HEK293 (cell line): ENCODE results near the gene RASSF8.
A peak's percentile ranks its signal among the peaks of the same experiment; 100 is the strongest.

Experiments
- ATF2 ChIP-seq: fragments of 450-650 bp; formaldehyde crosslinking; IDR thresholded peaks from 2 replicates; pipeline ENCODE4 v1.5.1; 2016; ENCODE audit warnings: missing biosample characterization, missing genetic modification characterization, low read depth
- BCL11A ChIP-seq: fragments of 450-650 bp; formaldehyde crosslinking; IDR thresholded peaks from 2 replicates; pipeline ENCODE4 v1.5.1; 2016; ENCODE audit warnings: low read depth, missing biosample characterization, missing genetic modification characterization
- GFI1B ChIP-seq: fragments of 450-650 bp; formaldehyde crosslinking; IDR thresholded peaks from 2 replicates; pipeline ENCODE4 v1.5.1; 2016; ENCODE audit warnings: missing biosample characterization, missing genetic modification characterization
- IKZF3 ChIP-seq: fragments of 450-650 bp; IDR thresholded peaks from 2 replicates; pipeline ENCODE4 v1.5.0; 2018; ENCODE audit warnings: missing biosample characterization, mild to moderate bottlenecking, missing genetic modification characterization, moderate library complexity
- INSM2 ChIP-seq: fragments of 450-650 bp; formaldehyde crosslinking; IDR thresholded peaks from 2 replicates; pipeline ENCODE4 v1.5.1; 2016; ENCODE audit warnings: missing biosample characterization, missing genetic modification characterization
- KLF10 ChIP-seq: fragments of 450-650 bp; IDR thresholded peaks from 2 replicates; pipeline ENCODE4 v1.5.1; 2018; ENCODE audit warnings: missing biosample characterization, mild to moderate bottlenecking, missing genetic modification characterization
- KLF16 ChIP-seq: fragments of 450-650 bp; formaldehyde crosslinking; IDR thresholded peaks from 2 replicates; pipeline ENCODE4 v1.5.1; 2017; ENCODE audit warnings: missing biosample characterization, missing genetic modification characterization
- KLF17 ChIP-seq: fragments of 450-650 bp; formaldehyde crosslinking; IDR thresholded peaks from 2 replicates; pipeline ENCODE4 v1.5.1; 2016; ENCODE audit warnings: missing biosample characterization, missing genetic modification characterization
- MZF1 ChIP-seq: fragments of 450-650 bp; formaldehyde crosslinking; IDR thresholded peaks from 2 replicates; pipeline ENCODE4 v1.5.1; 2017; ENCODE audit warnings: missing biosample characterization, missing genetic modification characterization, borderline replicate concordance
- PRDM1 ChIP-seq: fragments of 450-650 bp; formaldehyde crosslinking; IDR thresholded peaks from 2 replicates; pipeline ENCODE4; 2016; ENCODE audit warnings: missing biosample characterization, missing genetic modification characterization
- ZNF335 ChIP-seq: fragments of 450-650 bp; formaldehyde crosslinking; conservative IDR thresholded peaks from 2 replicates; pipeline ENCODE4 v1.5.1; 2016; ENCODE audit warnings: missing biosample characterization, missing genetic modification characterization
- ZNF366 ChIP-seq: fragments of 450-650 bp; formaldehyde crosslinking; conservative IDR thresholded peaks from 2 replicates; pipeline ENCODE4 v1.5.1; 2016; ENCODE audit warnings: missing biosample characterization, missing genetic modification characterization
- ZNF433 ChIP-seq: fragments of 450-650 bp; formaldehyde crosslinking; IDR thresholded peaks from 2 replicates; pipeline ENCODE4 v1.5.1; 2016; ENCODE audit warnings: missing biosample characterization, missing genetic modification characterization, low read depth
- ZNF629 ChIP-seq: fragments of 450-650 bp; formaldehyde crosslinking; IDR thresholded peaks from 2 replicates; pipeline ENCODE4 v1.5.1; 2017; ENCODE audit warnings: missing biosample characterization, missing genetic modification characterization
- ZSCAN4 ChIP-seq: fragments of 450-650 bp; formaldehyde crosslinking; IDR thresholded peaks from 2 replicates; pipeline ENCODE4 v1.5.1; 2017; ENCODE audit warnings: missing biosample characterization, missing genetic modification characterization
- ZSCAN5A ChIP-seq: fragments of 450-650 bp; formaldehyde crosslinking; IDR thresholded peaks from 2 replicates; pipeline ENCODE4 v1.5.1; 2016; ENCODE audit warnings: missing biosample characterization, missing genetic modification characterization
- TF ChIP-seq, protein P1 (sequence below): fragments of 450-650 bp; formaldehyde crosslinking; IDR thresholded peaks from 2 replicates; pipeline ENCODE4 v1.5.1; 2017; ENCODE audit warnings: missing biosample characterization, missing genetic modification characterization
- TF ChIP-seq, protein P2 (sequence below): fragments of 450-650 bp; formaldehyde crosslinking; IDR thresholded peaks from 2 replicates; pipeline ENCODE4 v1.5.1; 2016; ENCODE audit warnings: missing biosample characterization, missing genetic modification characterization
- TF ChIP-seq, protein P3 (sequence below): fragments of 450-650 bp; formaldehyde crosslinking; IDR thresholded peaks from 2 replicates; pipeline ENCODE4 v1.5.1; 2016; ENCODE audit warnings: missing biosample characterization, missing genetic modification characterization

The RASSF8 gene

GRCh38 chr12:25997201-25997963 lies 38.9 kb downstream of the RASSF8 start (continued):
- 0 out of 2 replicates have a peak, but pooled peaks have one; percentile 38 for TF ChIP-seq KLF10 (tag by site-specific recombination)
- TF ChIP-seq, protein P1, sequence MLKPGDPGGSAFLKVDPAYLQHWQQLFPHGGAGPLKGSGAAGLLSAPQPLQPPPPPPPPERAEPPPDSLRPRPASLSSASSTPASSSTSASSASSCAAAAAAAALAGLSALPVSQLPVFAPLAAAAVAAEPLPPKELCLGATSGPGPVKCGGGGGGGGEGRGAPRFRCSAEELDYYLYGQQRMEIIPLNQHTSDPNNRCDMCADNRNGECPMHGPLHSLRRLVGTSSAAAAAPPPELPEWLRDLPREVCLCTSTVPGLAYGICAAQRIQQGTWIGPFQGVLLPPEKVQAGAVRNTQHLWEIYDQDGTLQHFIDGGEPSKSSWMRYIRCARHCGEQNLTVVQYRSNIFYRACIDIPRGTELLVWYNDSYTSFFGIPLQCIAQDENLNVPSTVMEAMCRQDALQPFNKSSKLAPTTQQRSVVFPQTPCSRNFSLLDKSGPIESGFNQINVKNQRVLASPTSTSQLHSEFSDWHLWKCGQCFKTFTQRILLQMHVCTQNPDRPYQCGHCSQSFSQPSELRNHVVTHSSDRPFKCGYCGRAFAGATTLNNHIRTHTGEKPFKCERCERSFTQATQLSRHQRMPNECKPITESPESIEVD, result peak; percentile 89
- peak; percentile 78 for TF ChIP-seq ZNF629 (tag by site-specific recombination)
- TF ChIP-seq ATF2 (tag by site-specific recombination), result 0 out of 2 replicates have a peak, but pooled peaks have one; percentile 38
- peak; percentile 17; the same call in 1 of the 2 replicates for TF ChIP-seq BCL11A (tag by site-specific recombination)
- peak; percentile 67; the same call in 1 of the 2 replicates for TF ChIP-seq ZNF366 (tag by site-specific recombination)
- peak; percentile 13; the same call in 1 of the 2 replicates for TF ChIP-seq ZNF335 (tag by site-specific recombination)
- TF ChIP-seq, protein P2, sequence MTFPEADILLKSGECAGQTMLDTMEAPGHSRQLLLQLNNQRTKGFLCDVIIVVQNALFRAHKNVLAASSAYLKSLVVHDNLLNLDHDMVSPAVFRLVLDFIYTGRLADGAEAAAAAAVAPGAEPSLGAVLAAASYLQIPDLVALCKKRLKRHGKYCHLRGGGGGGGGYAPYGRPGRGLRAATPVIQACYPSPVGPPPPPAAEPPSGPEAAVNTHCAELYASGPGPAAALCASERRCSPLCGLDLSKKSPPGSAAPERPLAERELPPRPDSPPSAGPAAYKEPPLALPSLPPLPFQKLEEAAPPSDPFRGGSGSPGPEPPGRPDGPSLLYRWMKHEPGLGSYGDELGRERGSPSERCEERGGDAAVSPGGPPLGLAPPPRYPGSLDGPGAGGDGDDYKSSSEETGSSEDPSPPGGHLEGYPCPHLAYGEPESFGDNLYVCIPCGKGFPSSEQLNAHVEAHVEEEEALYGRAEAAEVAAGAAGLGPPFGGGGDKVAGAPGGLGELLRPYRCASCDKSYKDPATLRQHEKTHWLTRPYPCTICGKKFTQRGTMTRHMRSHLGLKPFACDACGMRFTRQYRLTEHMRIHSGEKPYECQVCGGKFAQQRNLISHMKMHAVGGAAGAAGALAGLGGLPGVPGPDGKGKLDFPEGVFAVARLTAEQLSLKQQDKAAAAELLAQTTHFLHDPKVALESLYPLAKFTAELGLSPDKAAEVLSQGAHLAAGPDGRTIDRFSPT (tag by site-specific recombination), result peak; percentile 43; the same call in 1 of the 2 replicates
- TF ChIP-seq ZSCAN5A (tag by site-specific recombination), result no peak
- no peak for TF ChIP-seq MZF1
- TF ChIP-seq KLF17 (tag by site-specific recombination), result no peak
- TF ChIP-seq ZNF433, result no peak
- no peak for TF ChIP-seq GFI1B (tag by site-specific recombination)
- 0 out of 2 replicates have a peak, but pooled peaks have one; percentile 17 for TF ChIP-seq ZSCAN4 (tag by site-specific recombination)
- TF ChIP-seq, protein P3, sequence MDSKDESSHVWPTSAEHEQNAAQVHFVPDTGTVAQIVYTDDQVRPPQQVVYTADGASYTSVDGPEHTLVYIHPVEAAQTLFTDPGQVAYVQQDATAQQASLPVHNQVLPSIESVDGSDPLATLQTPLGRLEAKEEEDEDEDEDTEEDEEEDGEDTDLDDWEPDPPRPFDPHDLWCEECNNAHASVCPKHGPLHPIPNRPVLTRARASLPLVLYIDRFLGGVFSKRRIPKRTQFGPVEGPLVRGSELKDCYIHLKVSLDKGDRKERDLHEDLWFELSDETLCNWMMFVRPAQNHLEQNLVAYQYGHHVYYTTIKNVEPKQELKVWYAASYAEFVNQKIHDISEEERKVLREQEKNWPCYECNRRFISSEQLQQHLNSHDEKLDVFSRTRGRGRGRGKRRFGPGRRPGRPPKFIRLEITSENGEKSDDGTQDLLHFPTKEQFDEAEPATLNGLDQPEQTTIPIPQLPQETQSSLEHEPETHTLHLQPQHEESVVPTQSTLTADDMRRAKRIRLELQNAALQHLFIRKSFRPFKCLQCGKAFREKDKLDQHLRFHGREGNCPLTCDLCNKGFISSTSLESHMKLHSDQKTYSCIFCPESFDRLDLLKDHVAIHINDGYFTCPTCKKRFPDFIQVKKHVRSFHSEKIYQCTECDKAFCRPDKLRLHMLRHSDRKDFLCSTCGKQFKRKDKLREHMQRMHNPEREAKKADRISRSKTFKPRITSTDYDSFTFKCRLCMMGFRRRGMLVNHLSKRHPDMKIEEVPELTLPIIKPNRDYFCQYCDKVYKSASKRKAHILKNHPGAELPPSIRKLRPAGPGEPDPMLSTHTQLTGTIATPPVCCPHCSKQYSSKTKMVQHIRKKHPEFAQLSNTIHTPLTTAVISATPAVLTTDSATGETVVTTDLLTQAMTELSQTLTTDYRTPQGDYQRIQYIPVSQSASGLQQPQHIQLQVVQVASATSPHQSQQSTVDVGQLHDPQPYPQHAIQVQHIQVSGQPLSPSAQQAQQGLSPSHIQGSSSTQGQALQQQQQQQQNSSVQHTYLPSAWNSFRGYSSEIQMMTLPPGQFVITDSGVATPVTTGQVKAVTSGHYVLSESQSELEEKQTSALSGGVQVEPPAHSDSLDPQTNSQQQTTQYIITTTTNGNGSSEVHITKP (tag by site-specific recombination), result 0 out of 2 replicates have a peak, but pooled peaks have one; percentile 15
- TF ChIP-seq PRDM1, result peak; percentile 62
- TF ChIP-seq INSM2, result peak; percentile 36; the same call in 1 of the 2 replicates
- TF ChIP-seq KLF16, result no peak
- 0 out of 2 replicates have a peak, but pooled peaks have one; percentile 7 for TF ChIP-seq IKZF3
